SW480 (cell line): ENCODE measurements around the gene PDE1A.
A peak's percentile ranks its signal among the peaks of the same experiment; 100 is the strongest.

Experiments used
- DNase-seq: peaks from one replicate; pipeline ENCODE4 v3.0.0-alpha.2; 2016; ENCODE audit warnings: low spot score

Gene PDE1A

GRCh38 chr2:182197529-182197928, 229.3 kb downstream of the PDE1A start:
- no peak for DNase-seq

- no peak for DNase-seq
Observed at GRCh38 chr2:182193291-182193690, 233.5 kb downstream of the PDE1A start.

- DNase-seq = no peak
Observed at GRCh38 chr2:182191061-182191460, 235.8 kb downstream of the PDE1A start.

GRCh38 chr2:182187130-182187529, 239.7 kb downstream of the PDE1A start:
- DNase-seq = no peak

- DNase-seq = peak; percentile 40
Observed at GRCh38 chr2:182186132-182186735, 240.6 kb downstream of the PDE1A start.

- no peak for DNase-seq
Observed at GRCh38 chr2:182182436-182182835, 244.4 kb downstream of the PDE1A start.

GRCh38 chr2:182181381-182181780, 245.5 kb downstream of the PDE1A start:
- DNase-seq = no peak

- DNase-seq = no peak
Observed at GRCh38 chr2:182179176-182179575, 247.7 kb downstream of the PDE1A start.

- DNase-seq = no peak
Observed at GRCh38 chr2:182173944-182174622, 252.8 kb downstream of the PDE1A start.

GRCh38 chr2:182170341-182170740, 256.5 kb downstream of the PDE1A start:
- DNase-seq = no peak

- DNase-seq = no peak
Observed at GRCh38 chr2:182167882-182168281, 259.0 kb downstream of the PDE1A start.

GRCh38 chr2:182166841-182167240, 260.0 kb downstream of the PDE1A start:
- no peak for DNase-seq

GRCh38 chr2:182166406-182166805, 260.4 kb downstream of the PDE1A start:
- no peak for DNase-seq

- DNase-seq = no peak
Observed at GRCh38 chr2:182165202-182165601, 261.6 kb downstream of the PDE1A start.

- DNase-seq = no peak
Observed at GRCh38 chr2:182164686-182165085, 262.1 kb downstream of the PDE1A start.

GRCh38 chr2:182163878-182164277, 263.0 kb downstream of the PDE1A start:
- no peak for DNase-seq

GRCh38 chr2:182148344-182148743, 278.5 kb downstream of the PDE1A start:
- no peak for DNase-seq

GRCh38 chr2:182144776-182145165, 282.1 kb downstream of the PDE1A start:
- no peak for DNase-seq

GRCh38 chr2:182144041-182144775, 282.6 kb downstream of the PDE1A start:
- no peak for DNase-seq

- no peak for DNase-seq
Observed at GRCh38 chr2:182142062-182142461, 284.8 kb downstream of the PDE1A start.

- no peak for DNase-seq
Observed at GRCh38 chr2:182134201-182134600, 292.6 kb downstream of the PDE1A start.

GRCh38 chr2:182133195-182133891, 293.5 kb downstream of the PDE1A start:
- no peak for DNase-seq

- DNase-seq = no peak
Observed at GRCh38 chr2:182132605-182133004, 294.2 kb downstream of the PDE1A start.
